ENCODE measurements around the gene ABCB7.

DNA sequence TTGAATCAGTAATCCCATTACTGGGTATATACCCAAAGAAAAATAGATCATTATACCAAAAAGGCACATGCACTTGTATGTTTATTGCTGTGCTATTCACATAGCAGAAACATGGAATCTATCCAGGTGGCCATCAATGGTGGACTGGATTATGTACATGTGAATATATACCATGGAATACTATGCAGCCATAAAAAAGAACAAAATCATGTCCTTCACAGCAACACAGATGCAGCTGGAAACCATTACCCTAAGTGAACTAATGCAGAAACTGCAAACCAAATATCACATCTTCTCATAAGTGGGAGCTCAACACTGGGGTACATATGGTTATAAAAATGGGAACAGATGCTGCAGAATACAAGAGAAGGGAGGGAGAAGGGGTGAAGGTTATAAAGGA is 110.7 kb downstream of the ABCB7 start:
- TF ChIP-seq, protein P1, sequence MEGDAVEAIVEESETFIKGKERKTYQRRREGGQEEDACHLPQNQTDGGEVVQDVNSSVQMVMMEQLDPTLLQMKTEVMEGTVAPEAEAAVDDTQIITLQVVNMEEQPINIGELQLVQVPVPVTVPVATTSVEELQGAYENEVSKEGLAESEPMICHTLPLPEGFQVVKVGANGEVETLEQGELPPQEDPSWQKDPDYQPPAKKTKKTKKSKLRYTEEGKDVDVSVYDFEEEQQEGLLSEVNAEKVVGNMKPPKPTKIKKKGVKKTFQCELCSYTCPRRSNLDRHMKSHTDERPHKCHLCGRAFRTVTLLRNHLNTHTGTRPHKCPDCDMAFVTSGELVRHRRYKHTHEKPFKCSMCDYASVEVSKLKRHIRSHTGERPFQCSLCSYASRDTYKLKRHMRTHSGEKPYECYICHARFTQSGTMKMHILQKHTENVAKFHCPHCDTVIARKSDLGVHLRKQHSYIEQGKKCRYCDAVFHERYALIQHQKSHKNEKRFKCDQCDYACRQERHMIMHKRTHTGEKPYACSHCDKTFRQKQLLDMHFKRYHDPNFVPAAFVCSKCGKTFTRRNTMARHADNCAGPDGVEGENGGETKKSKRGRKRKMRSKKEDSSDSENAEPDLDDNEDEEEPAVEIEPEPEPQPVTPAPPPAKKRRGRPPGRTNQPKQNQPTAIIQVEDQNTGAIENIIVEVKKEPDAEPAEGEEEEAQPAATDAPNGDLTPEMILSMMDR (IDR thresholded peaks at IDR 0.05; ENCODE audit: insufficient read depth, low read length), result no peak
- TF ChIP-seq POLR2AphosphoS5 (IDR thresholded peaks at IDR 0.05; ENCODE audit: low read depth) (no peak), SPI1 (IDR thresholded peaks at IDR 0.05; ENCODE audit: borderline replicate concordance, low read depth) (no peak), REST (IDR thresholded peaks at IDR 0.05; ENCODE audit: insufficient replicate concordance, low read depth) (no peak), GABPA (IDR thresholded peaks at IDR 0.05; ENCODE audit: low read depth) (no peak)

All from HL-60 (cell line).